Nephron (organoid): ENCODE measurements around the gene MRGPRF.

Source experiments
- H3K27ac Mint-ChIP-seq, 3 experiments: 2 replicates each; pipeline ENCODE4 v1.8.0; 2020; ENCODE audit warnings: mixed read lengths in 3 of 3, mild to moderate bottlenecking in 2 of 3, moderate library complexity in 1 of 3
- H3K27me3 Mint-ChIP-seq: 2 replicates; pipeline ENCODE4 v1.8.0; 2021; ENCODE audit warnings: low read depth, mild to moderate bottlenecking, moderate library complexity, mixed read lengths
- H3K36me3 Mint-ChIP-seq: 2 replicates; pipeline ENCODE4 v1.8.0; 2020; ENCODE audit warnings: low read depth, mixed read lengths
- H3K4me1 Mint-ChIP-seq: 2 replicates; pipeline ENCODE4 v1.8.0; 2020; ENCODE audit warnings: mixed read lengths
- H3K4me3 Mint-ChIP-seq, 3 experiments: 2 replicates each; pipeline ENCODE4 v1.8.0; 2020; ENCODE audit warnings: mild to moderate bottlenecking in 3 of 3, mixed read lengths in 3 of 3, moderate library complexity in 2 of 3
- H3K9me3 Mint-ChIP-seq: 2 replicates; pipeline ENCODE4 v1.8.0; 2020; ENCODE audit warnings: mixed read lengths
- TF ChIP-seq, protein P1 (sequence below), 3 experiments: fragments of 200-600 bp; sonication (generic); IDR thresholded peaks; one replicate each; pipeline ENCODE4 v1.5.0; 2021; ENCODE audit warnings: antibody characterized with exemption in 3 of 3; ENCODE audit not compliant: unreplicated experiment in 3 of 3

Gene MRGPRF

DNA sequence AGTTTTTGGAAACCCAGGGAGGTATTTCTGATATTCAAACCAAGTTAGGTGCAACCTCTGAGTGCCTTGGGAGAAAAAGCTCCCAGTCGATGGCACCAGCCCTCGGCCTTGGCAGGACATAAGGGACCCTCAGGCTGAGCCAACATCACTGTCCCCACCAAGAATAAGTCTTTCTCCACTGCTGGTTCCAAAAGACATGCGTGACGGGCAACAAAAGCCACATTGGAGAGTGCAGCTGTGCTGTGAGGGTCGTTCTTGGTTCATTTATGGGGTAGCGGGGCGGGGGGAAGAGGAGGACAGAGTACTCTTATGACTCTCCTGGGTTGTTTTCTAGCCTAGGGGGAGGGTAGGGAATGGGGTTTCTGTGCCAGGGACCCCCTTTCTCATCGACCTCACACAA lies 24.5 kb upstream of the MRGPRF start:
- TF ChIP-seq, protein P1, sequence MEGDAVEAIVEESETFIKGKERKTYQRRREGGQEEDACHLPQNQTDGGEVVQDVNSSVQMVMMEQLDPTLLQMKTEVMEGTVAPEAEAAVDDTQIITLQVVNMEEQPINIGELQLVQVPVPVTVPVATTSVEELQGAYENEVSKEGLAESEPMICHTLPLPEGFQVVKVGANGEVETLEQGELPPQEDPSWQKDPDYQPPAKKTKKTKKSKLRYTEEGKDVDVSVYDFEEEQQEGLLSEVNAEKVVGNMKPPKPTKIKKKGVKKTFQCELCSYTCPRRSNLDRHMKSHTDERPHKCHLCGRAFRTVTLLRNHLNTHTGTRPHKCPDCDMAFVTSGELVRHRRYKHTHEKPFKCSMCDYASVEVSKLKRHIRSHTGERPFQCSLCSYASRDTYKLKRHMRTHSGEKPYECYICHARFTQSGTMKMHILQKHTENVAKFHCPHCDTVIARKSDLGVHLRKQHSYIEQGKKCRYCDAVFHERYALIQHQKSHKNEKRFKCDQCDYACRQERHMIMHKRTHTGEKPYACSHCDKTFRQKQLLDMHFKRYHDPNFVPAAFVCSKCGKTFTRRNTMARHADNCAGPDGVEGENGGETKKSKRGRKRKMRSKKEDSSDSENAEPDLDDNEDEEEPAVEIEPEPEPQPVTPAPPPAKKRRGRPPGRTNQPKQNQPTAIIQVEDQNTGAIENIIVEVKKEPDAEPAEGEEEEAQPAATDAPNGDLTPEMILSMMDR (IDR thresholded peaks at IDR 0.05; ENCODE audit: unreplicated experiment in 3 of 3): no peak
- Mint-ChIP-seq H3K36me3 (no peaks in the 10 kb centered on the region), H3K27ac (no peak overlapping the region), H3K4me1 (peaks cover 31% of the 10 kb centered on the region), H3K9me3 (no peaks in the 10 kb centered on the region), H3K4me3 (no peak overlapping the region), H3K27me3 (peaks cover 4% of the 10 kb centered on the region)

DNA sequence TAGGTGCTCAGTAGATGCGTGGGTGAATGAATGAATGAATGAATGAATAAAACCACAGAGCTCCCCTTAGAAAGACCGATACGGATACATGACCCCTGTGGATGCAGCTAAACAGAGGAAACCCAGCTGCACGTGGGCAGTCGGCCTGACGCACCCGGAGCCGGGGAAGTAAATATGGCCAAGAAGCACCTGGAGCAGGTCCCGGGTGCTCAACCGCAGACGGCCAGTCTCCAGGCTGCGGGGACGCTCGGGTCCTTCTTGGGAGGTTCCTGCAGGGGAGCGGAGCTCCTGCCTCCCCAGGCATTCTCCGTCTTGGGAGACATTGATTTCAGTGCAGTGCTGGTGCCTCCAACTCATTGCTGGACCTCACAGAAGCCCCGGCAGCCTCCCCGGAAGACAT lies 24.0 kb upstream of the MRGPRF start:
- Mint-ChIP-seq H3K36me3 (no peaks in the 10 kb centered on the region), H3K27ac (no peak overlapping the region), H3K27me3 (peaks cover 4% of the 10 kb centered on the region), H3K4me3 (no peak overlapping the region), H3K9me3 (no peaks in the 10 kb centered on the region), H3K4me1 (peaks cover 31% of the 10 kb centered on the region)
- TF ChIP-seq, protein P1 (IDR thresholded peaks at IDR 0.05; ENCODE audit: unreplicated experiment in 3 of 3): no peak

GRCh38 chr11:69035946-69036340 lies 22.9 kb upstream of the MRGPRF start:
- TF ChIP-seq, protein P1 (IDR thresholded peaks at IDR 0.05; ENCODE audit: unreplicated experiment in 3 of 3): no peak
- H3K36me3 Mint-ChIP-seq: no peaks in the 10 kb centered on the region
- H3K27ac Mint-ChIP-seq: peak overlapping the region; percentile 34 to 62 (median 35)
- no peaks in the 10 kb centered on the region for H3K27me3 Mint-ChIP-seq
- H3K4me1 Mint-ChIP-seq: peaks cover 19% of the 10 kb centered on the region
- H3K4me3 Mint-ChIP-seq: no peak overlapping the region
- no peaks in the 10 kb centered on the region for H3K9me3 Mint-ChIP-seq

DNA sequence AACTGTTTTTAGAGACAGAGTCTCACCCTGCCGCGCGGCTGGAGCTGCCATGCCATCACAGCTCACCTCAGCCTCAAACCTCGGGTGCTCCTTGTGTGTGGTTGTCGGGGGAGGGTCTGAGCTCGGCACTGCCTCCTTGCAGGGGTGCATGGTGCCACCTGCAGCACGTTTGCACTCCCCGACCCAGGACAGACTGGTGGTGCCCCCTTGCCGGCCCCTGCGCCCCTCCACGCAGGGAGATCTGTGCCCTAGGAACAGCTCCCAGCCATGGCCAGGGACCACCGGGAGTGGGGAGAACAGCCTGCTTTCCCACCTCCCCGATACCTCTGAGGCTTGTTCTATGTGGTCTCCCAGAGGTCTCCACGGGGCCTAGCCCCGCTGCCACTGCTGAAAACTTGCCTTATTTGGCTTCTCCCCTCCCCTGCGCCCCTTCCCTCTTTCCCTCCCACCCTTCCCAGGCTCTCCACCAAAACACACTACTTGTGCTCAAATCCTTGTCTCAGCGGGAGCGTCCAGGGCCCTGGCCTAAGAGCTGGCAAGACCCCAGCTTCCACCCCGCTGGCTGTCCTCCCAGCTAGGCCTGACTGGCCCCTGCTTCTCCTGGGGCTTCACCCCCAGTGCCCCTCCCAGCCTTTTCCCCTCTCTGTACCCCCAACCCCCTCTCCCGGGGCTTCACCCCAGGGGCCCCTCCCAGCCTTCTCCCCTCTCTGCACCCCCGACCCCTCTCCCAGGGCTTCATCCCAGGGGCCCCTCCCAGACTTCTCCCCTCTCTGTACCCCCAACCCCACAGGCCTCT lies 22.3 kb upstream of the MRGPRF start:
- peaks cover 19% of the 10 kb centered on the region for H3K4me1 Mint-ChIP-seq
- H3K4me3 Mint-ChIP-seq: no peak overlapping the region
- no peaks in the 10 kb centered on the region for H3K27me3 Mint-ChIP-seq
- H3K36me3 Mint-ChIP-seq: no peaks in the 10 kb centered on the region
- TF ChIP-seq, protein P1 (IDR thresholded peaks at IDR 0.05; ENCODE audit: unreplicated experiment in 3 of 3): no peak
- H3K27ac Mint-ChIP-seq: peak overlapping the region in 2 of 3 experiments; percentile 34 to 62
- no peaks in the 10 kb centered on the region for H3K9me3 Mint-ChIP-seq

- Mint-ChIP-seq H3K27me3 (no peaks in the 10 kb centered on the region), H3K36me3 (no peaks in the 10 kb centered on the region), H3K9me3 (no peaks in the 10 kb centered on the region), H3K27ac (peak overlapping the region in 2 of 3 experiments; percentile 59 to 83), H3K4me3 (no peak overlapping the region), H3K4me1 (peaks cover 19% of the 10 kb centered on the region)
- TF ChIP-seq, protein P1 (IDR thresholded peaks at IDR 0.05; ENCODE audit: unreplicated experiment in 3 of 3): no peak
Observed at GRCh38 chr11:69034123-69034867, 21.2 kb upstream of the MRGPRF start.
